HG03139 (cell line): Measurements from ENCODE around the gene VCP.

Source experiments
- ATAC-seq: cut with Tn5 transposase; IDR thresholded peaks from one replicate; pipeline ENCODE4 v1.9.1; 2021; ENCODE audit not compliant: unreplicated experiment

The VCP gene

GRCh38 chr9:35067056-35067455 is 5.4 kb downstream of the VCP start:
- ATAC-seq = no peak

- no peak for ATAC-seq
These were observed 11.7 kb downstream of the VCP start for GRCh38 chr9:35060548-35061207.

DNA sequence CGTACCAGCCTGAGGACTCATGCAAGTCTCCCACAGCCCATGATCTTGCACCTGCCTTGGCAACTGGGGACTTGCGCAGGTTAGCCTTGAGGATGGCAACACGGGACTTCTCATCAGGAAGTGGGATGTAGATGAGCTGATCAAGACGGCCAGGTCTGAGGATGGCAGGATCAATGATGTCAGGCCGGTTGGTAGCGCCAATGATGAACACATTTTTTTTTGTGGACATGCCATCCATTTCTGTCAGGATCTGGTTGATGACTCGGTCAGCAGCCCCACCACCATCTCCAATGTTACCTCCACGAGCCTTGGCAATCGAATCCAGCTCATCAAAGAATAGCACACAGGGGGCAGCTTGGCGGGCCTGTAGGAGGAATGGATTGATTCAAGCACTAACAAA is 13.0 kb downstream of the VCP start:
- ATAC-seq = no peak

- no peak for ATAC-seq
These were observed 15.2 kb downstream of the VCP start for GRCh38 chr9:35057271-35057620.

GRCh38 chr9:35056571-35057270 is 15.7 kb downstream of the VCP start:
- no peak for ATAC-seq

GRCh38 chr9:35054871-35055644 is 17.4 kb downstream of the VCP start:
- ATAC-seq = no peak

DNA sequence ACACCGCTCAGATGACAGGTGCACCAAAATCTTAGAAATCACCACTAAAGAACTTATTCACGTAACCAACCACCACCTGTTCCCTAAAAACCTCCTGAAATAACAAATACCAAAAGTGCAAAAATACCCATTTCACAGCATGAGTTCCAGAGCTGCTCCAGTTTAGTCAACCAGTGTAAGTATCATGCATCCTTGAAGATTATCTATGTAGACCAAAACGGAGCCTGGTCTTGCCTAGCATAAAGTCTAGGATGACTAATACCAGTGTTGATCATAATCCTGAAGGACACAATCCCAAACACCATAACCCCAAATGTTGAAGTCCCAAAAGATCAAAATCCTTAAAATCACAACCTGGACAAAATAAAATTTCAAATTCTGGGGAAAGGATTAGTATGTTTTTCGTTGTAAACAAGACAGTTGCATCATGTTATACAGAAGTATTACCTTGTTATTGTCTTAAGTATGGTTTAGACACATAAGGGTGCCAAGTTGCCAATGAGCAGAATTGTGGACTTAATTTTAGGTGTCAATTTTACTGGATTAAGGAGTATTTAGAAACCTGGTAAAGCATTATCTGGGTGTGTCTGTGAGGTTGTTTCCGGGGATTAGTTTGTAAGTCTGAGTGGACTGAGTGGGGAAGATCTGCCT is 18.1 kb downstream of the VCP start:
- ATAC-seq = no peak

DNA sequence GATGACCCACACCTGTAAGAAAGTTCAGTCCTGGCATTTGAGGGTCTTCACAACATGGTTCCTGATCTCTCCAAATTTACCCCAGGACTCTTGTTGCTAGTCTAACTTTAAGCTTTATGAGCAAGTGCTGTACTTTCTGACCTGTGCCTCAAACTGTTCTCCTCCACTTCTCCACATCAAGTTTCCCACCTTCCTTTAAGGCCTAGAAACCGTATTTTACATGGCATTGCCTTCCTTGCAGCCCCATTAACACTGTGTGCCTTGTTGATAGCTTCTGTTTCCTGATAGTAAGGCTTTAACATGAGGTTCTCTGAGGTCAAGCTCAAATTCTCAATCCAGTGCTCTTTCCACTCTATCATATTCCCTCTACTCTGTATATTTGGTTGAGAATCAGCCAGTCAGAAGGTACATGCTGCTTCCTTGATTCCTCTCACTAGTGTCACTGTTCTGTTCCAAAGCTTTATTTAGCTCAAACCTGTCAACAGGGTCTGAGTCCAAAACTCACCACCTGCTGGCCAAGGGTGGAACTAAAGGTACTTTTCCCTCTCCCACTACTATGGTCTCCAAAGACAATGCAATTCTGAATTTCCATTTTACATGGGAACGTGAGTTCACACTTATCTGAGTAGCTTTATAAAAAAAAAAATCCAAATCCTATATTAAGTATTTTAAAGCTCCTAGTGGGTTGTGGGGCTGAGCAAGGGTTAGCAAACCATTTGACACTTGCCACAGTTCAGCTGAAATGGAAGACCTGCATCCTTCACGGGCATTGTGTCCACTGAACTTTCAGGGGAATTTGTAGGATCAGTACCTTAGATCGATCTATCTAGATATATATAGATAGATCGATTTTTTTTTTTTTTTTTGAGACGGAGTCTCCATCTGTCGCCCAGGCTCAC is 21.1 kb downstream of the VCP start:
- no peak for ATAC-seq

DNA sequence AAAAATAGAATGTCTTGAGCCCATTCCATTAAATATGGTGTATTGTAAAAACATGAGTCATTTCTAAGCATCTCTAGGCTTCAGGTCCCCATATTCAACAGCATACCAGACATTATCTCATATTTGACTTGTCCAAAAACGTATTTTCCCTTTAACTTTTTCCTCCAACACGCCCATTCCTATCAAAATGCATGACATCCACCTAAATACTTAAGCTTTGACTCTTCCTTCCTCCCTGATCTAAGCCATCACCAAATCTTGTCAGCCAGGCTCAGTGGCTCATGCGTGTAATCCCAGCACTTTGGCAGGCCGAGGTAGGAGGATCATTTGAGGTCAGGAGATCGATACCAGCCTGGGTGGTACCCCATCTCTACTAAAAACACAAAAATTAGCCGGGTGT is 23.9 kb downstream of the VCP start:
- ATAC-seq = no peak

DNA sequence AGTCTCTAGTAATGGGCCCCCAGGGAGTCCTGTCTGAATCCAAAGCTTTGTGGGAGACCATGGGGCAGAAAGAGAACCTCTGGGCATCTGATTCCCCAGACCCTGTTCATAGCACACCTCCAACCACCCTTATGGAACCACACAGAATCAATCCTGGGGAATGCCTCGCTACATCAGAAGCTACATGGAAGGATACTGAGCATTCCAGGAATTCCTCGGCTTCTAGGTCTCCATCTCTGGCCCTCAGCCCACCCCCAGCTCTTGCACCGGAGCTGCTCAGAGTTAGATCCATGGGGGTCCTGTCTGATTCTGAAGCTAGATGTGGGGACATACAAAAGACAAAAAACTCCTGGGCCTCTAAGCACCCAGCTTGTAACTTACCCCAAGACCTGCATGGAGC is 28.4 kb downstream of the VCP start:
- no peak for ATAC-seq

DNA sequence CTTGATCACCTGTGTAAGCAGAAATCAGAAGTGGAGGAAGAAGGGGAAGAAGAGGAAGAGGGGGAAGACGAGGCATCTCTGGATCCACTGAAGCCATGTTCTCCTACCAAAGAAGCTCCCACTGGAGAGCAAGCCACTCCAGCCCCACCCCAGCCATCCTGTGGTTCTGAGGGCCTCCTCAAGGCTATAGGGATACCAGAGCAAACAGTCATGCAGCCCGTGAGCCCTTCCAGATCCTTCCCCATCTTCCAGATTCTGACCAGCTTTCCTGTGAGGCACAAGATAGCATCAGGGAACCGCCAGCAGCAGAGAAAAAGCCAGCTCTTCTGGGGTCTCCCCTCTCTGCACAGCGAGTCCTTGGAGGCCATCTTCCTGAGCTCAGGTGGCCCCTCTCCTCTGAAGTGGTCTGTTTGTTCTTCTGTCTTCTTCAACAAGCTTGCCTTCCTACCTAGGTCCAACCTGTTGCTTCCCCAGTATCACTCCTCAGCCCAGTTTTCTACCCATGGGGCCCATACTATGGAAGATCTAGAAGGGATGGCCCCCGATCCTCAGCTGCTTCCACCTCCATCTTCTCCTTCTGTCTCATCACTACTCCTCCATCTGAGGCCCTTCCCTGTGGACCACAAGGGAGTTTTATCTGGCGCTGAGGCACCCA is 29.4 kb downstream of the VCP start:
- no peak for ATAC-seq

GRCh38 chr9:35042081-35042604 is 30.3 kb downstream of the VCP start:
- ATAC-seq = no peak

DNA sequence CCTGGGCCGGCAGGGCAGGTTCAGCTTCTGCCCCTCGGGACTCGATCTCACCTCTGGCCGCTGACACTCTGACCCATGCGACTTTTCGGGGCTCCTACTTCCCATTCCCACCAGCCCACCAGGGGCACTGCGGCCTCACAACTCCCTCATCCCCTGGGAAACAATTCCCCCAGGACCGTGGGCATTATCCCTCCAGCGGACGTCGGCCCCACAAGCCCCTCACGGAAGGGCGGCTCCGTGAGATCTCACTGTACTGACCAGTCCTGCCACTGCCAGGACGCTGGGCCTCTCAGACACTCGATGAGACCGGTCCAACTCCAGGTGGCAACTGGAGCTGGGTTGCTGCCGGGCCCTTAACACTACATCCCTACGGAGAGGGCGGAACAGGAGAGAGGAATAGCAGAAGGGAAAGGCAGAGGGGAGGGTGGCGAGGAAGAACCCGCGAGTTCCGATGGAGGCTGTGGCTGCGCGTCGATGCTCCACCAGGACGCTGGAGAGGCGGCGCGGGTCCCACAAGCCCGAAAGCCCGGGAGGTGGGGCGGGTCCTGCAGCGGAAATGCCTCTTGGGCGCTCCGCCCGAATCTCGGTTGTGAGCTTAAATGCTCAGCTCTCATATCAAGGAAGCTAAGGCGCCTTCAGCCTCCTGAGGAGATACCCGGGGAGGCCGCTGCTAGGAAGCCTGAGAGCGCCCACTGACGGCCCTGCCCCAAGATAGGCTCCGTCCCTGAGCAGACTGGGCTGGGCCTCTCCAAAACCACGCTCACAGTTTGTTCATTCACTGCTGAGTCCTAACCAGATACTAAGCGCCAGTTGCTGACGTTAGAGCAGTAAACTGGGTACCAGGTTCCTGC is 36.3 kb downstream of the VCP start:
- no peak for ATAC-seq

DNA sequence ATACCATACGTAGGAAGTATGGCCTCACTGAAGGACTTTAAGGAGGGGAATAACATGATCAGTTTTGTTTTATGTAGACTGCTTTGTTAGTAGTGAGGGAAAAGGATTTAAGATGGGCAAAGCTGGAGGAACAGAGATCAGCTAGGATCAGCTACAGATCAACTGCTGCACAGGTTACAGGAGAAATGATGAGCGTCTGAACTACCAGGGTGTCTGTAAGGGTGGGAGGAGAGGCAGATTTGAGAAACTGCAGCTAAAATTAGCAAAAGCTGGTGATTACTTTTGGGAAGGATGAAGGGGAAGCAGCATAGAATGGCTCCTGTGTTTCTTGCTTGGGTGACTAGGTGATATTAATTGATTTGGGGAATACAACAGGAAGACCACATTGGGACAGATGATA is 39.3 kb downstream of the VCP start:
- no peak for ATAC-seq

- ATAC-seq = no peak
These were observed 42.6 kb downstream of the VCP start for GRCh38 chr9:35029852-35030251.

GRCh38 chr9:35029241-35029640 is 43.2 kb downstream of the VCP start:
- no peak for ATAC-seq

DNA sequence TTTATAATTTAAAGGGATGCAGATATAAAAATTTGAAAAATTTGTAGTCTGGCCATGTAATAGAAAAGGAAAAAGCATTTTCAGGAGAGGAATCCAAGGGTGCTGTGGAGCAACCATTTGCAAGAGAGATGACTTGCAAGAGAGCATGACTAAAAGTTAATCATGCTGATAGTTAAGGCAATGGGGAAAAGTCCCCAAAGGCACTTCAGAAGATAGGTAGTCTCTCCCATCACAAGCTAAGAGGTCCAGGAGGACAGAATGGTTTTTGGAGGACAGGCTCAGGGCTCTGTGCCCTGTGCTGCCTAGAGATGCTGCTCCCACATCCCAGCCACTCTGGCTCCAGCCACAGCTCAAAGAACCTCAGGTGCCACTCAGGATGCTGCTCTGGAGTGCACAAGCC is 44.1 kb downstream of the VCP start:
- no peak for ATAC-seq

DNA sequence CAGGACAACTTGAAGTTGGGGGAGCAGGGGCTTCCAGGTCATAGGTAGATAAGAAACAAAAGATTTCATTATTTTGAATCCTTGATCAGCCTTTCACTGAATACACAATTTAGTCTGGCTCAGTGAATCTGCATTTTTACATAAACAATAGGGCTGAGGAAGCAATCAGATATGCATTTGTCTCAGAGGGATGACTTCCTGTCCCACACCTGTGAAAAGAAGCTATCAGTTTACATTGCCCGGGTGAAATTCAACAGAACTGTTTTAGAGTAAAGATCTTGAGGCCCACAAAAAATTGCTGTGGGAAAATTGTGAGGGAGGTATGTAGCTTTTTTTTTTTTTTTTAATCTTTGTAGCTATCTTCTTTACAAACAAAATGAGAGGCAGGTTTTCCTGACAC is 44.6 kb downstream of the VCP start:
- no peak for ATAC-seq

- no peak for ATAC-seq
These were observed 45.1 kb downstream of the VCP start for GRCh38 chr9:35027374-35027773.
